GM18873 (cell line): ENCODE measurements around the gene SLC66A1.
"Not testable (repeated sequence)": the region's sequence is repeated elsewhere in the genome, so short reads cannot be mapped to it uniquely, and the experiment has no call there.

Experiments used
- ATAC-seq: cut with Tn5 transposase; IDR thresholded peaks from one replicate; pipeline ENCODE4 v1.9.1; 2021; ENCODE audit warnings: mild to moderate bottlenecking, moderate library complexity, moderate number of reproducible peaks; ENCODE audit not compliant: unreplicated experiment, low FRiP score

SLC66A1 gene

DNA sequence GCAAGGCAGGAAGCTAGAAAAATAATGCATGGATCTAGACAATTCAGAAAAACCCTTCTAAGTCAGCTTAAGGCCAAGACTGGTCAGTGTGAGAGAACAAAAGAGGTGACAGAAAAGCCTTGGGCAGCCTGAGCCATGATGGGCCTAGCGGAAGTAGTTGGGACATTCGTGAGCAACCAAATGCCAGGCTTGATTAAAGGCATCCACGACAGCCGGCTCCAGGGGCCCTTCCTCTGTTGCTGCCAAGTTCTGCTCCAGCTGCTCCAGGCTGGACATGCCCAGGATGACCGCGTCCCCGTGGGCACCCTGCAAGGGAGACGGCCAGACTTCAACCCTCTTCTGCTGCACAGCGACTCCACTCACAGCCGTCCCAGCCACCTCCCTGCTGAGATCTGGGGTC, 8.0 kb upstream of the SLC66A1 start:
- not testable (repeated sequence) for ATAC-seq

GRCh38 chr1:19305880-19306279, 6.2 kb upstream of the SLC66A1 start:
- no peak for ATAC-seq

- ATAC-seq: no peak
Observed at GRCh38 chr1:19306941-19307340, 5.2 kb upstream of the SLC66A1 start.

- ATAC-seq: no peak
Observed at GRCh38 chr1:19307794-19308508, 4.2 kb upstream of the SLC66A1 start.

DNA sequence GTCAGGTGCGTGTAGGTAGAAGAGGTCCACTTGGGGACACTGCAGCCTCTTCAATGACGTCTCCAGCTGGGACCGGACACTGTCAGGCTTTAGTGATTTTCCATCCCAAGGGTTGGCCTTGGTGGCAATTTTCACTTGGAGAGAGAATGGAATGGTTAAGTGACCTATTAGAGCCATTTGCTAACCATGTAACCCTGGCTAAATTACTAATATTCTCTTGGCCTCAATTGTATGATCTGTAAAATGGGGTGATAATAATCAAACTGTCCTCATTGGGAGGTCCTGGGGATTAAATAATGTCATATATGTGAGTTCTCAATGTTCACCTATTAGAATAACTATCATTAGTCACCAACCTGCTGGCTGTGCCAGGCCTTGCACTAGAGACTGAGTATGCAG, 3.6 kb upstream of the SLC66A1 start:
- no peak for ATAC-seq

GRCh38 chr1:19309123-19309813, 2.9 kb upstream of the SLC66A1 start:
- ATAC-seq: no peak

DNA sequence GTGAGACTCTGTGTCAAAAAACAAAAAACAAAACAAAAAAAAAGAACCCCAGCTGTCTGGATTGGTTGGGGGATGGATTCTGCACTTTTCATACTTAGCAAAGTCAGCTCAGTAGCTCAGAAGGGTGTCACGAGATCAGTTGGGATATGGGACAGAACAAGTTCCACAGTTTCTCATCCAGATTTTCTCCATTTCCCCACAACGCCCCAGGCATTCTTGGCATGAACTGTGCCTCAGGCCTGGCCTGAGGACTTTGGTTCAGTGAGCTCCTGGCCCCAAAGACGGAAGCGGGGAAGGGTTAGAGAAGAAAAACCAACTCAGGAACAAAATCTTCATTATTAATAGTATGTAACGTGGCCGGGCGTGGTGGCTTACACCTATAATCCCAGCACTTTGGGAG, 2.1 kb upstream of the SLC66A1 start:
- ATAC-seq: no peak

DNA sequence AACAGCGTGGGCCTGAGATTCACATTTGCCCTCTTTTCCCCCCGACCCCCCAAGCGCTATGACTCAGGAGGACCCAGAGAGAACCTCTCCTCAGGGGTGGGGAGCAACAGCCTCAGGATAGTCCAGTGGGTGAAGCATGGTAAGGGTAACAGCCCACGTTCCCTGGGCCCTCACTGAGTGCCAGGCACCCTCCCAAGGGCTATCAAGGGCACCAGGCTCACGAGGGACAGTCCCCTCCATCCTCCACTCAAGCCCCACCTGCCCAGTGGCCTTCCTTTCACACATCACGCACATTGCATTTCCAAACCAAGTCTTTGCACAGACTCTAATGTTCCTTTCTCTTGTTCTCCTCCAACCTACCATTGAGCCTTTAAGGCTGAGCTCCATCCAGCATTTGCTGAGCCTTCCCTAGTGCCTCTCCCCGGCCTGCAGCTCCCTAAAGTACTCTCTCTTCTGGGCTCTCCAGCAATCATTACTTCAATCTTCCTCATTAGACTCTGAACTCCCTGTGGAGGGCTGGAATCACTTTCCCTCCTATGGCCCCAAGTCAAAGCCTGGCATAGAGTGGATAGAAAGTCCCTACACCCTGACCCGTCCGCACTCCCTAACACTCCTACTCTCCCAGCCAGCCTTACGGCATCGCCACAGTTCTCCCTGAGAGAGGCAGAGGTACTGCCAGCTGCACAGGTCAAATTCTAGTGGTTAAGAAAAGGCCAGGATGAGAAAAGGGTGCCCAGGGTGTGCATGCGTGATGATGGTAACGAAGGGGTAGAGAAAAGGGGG, 1.2 kb upstream of the SLC66A1 start:
- no peak for ATAC-seq

GRCh38 chr1:19311503-19311930, 609 bp upstream of the SLC66A1 start:
- ATAC-seq: no peak

- ATAC-seq: peak; percentile 24
Observed at GRCh38 chr1:19312782-19313635, 883 bp downstream of the SLC66A1 start.

- ATAC-seq: no peak
Observed at GRCh38 chr1:19313636-19313959, 1.5 kb downstream of the SLC66A1 start.

- ATAC-seq: no peak
Observed at GRCh38 chr1:19313961-19314882, 2.1 kb downstream of the SLC66A1 start.

DNA sequence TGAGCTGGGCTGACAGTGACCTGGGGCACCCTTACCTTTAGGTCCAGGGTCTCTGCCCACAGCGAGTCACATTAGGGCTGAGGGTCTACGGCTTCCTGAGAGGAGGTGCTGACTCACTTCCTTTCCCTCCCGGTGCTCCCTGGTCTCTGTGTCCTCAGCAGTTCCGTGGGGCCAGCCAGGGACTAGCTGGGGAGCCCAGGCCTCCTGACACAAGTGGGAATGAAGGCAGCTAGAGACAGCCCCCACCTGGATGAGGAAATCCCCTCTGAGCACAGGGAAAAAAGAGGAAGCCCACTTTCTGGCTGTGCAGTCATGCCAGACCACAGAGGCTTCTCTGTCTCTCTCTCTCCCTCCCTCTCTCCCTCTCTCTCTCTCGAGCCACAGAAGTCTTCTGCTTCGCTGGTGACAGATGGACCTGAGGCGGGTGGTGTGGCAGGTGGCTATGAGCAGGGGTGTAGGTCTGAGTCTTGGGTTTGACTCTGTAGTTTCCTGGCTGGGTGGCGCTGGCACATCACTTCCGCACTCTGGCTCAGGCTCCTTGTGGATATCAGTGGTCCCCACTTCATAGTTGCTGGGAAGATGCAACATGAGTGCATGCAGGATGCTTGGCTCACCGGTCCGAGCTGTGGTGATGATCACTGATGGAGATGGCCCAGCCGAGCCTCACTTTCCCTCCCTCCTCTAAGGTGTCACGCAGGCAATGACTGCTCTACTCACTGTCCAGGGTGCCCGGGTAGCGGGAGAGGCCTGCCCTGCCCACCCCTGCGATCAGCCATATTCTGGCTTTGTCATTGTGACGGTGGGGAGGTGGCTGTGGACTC, 3.5 kb downstream of the SLC66A1 start:
- no peak for ATAC-seq

GRCh38 chr1:19317126-19317910, 5.2 kb downstream of the SLC66A1 start:
- ATAC-seq: no peak

GRCh38 chr1:19319196-19319595, 7.1 kb downstream of the SLC66A1 start:
- no peak for ATAC-seq

- ATAC-seq: no peak
Observed at GRCh38 chr1:19321071-19321470, 8.9 kb downstream of the SLC66A1 start.

GRCh38 chr1:19322481-19322880, 10.4 kb downstream of the SLC66A1 start:
- ATAC-seq: no peak
